ENCODE data around the gene PSMC3. TPM values are rescaled to one million over a fixed set of nuclear protein-coding genes. Genes with fewer than 3 reads are reported as not detected.
A peak's percentile ranks its signal among the peaks of the same experiment; 100 is the strongest.

The PSMC3 gene
- polyA plus RNA-seq, 1 donor from 2014 or later = 101 TPM

- Mint-ChIP-seq H3K27ac (peak overlapping the region; percentile 71 to 96 (median 89)), H3K36me3 (no peaks in the 10 kb centered on the region), H3K27me3 (no peaks in the 10 kb centered on the region), H3K4me1 (peaks cover 16 to 45% (median 37%) of the 10 kb centered on the region in 3 donors), H3K4me3 (peak overlapping the region; percentile 67 to 88 (median 84)), H3K9me3 (no peaks in the 10 kb centered on the region)
Measured at GRCh38 chr11:47395223-47396048, 30.8 kb downstream of the PSMC3 start.

- H3K9me3 Mint-ChIP-seq = no peaks in the 10 kb centered on the region
- peak overlapping the region; percentile 83 to 96 (median 93) for H3K27ac Mint-ChIP-seq
- H3K4me3 Mint-ChIP-seq = peak overlapping the region; percentile 67 to 88 (median 79)
- H3K36me3 Mint-ChIP-seq = no peaks in the 10 kb centered on the region
- no peaks in the 10 kb centered on the region for H3K27me3 Mint-ChIP-seq
- H3K4me1 Mint-ChIP-seq = peaks cover 13 to 45% (median 32%) of the 10 kb centered on the region in 3 donors
Measured at GRCh38 chr11:47394322-47395222, 31.7 kb downstream of the PSMC3 start.

GRCh38 chr11:47394050-47394321 is 32.3 kb downstream of the PSMC3 start:
- H3K4me3 Mint-ChIP-seq = peak overlapping the region in 3 of 4 donors; percentile 57 to 88 (median 80)
- H3K27ac Mint-ChIP-seq = peak overlapping the region; percentile 83 to 96 (median 93)
- H3K27me3 Mint-ChIP-seq = no peaks in the 10 kb centered on the region
- H3K9me3 Mint-ChIP-seq = no peaks in the 10 kb centered on the region
- peaks cover 10 to 44% (median 29%) of the 10 kb centered on the region in 3 donors for H3K4me1 Mint-ChIP-seq
- H3K36me3 Mint-ChIP-seq = no peaks in the 10 kb centered on the region

- peak overlapping the region in 3 of 4 donors; percentile 57 to 88 (median 80) for H3K4me3 Mint-ChIP-seq
- no peaks in the 10 kb centered on the region for H3K27me3 Mint-ChIP-seq
- H3K4me1 Mint-ChIP-seq = peaks cover 10 to 41% (median 29%) of the 10 kb centered on the region in 3 donors
- H3K27ac Mint-ChIP-seq = peak overlapping the region in 2 of 3 donors; percentile 58 to 83
- no peaks in the 10 kb centered on the region for H3K36me3 Mint-ChIP-seq
- no peaks in the 10 kb centered on the region for H3K9me3 Mint-ChIP-seq
Measured at GRCh38 chr11:47393163-47394049, 32.8 kb downstream of the PSMC3 start.

- Mint-ChIP-seq H3K4me1 (peaks cover 10 to 38% (median 26%) of the 10 kb centered on the region in 3 donors), H3K36me3 (no peaks in the 10 kb centered on the region), H3K4me3 (peak overlapping the region in 2 of 4 donors; percentile 33 to 68), H3K27me3 (no peaks in the 10 kb centered on the region), H3K9me3 (no peaks in the 10 kb centered on the region), H3K27ac (peak overlapping the region in 2 of 3 donors; percentile 29 to 83)
Measured at GRCh38 chr11:47392546-47393162, 33.6 kb downstream of the PSMC3 start.

GRCh38 chr11:47391711-47392432 is 34.4 kb downstream of the PSMC3 start:
- peaks cover 10 to 36% (median 23%) of the 10 kb centered on the region in 3 donors for H3K4me1 Mint-ChIP-seq
- no peaks in the 10 kb centered on the region for H3K9me3 Mint-ChIP-seq
- H3K27ac Mint-ChIP-seq = peak overlapping the region; percentile 29 to 97 (median 63)
- no peaks in the 10 kb centered on the region for H3K27me3 Mint-ChIP-seq
- no peaks in the 10 kb centered on the region for H3K36me3 Mint-ChIP-seq
- H3K4me3 Mint-ChIP-seq = peak overlapping the region in 2 of 4 donors; percentile 33 to 65

- H3K4me3 Mint-ChIP-seq = peak overlapping the region in 3 of 4 donors; percentile 2 to 67 (median 41)
Measured at GRCh38 chr11:47391077-47391583, 35.1 kb downstream of the PSMC3 start.

GRCh38 chr11:47390422-47390760 is 35.8 kb downstream of the PSMC3 start:
- Mint-ChIP-seq H3K9me3 (no peaks in the 10 kb centered on the region), H3K4me1 (peaks cover 7 to 29% (median 19%) of the 10 kb centered on the region in 3 donors), H3K4me3 (peak overlapping the region in 1 of 4 donors; percentile 2), H3K27ac (peak overlapping the region in 2 of 3 donors; percentile 67 to 97), H3K36me3 (no peaks in the 10 kb centered on the region), H3K27me3 (no peaks in the 10 kb centered on the region)

More at GRCh38 chr11:47391077-47391583, 35.1 kb downstream of the PSMC3 start:
- H3K4me1 Mint-ChIP-seq = peaks cover 10 to 35% (median 23%) of the 10 kb centered on the region in 3 donors
- H3K27ac Mint-ChIP-seq = peak overlapping the region; percentile 25 to 97 (median 67)
- H3K27me3 Mint-ChIP-seq = no peaks in the 10 kb centered on the region
- H3K9me3 Mint-ChIP-seq = no peaks in the 10 kb centered on the region
- H3K36me3 Mint-ChIP-seq = no peaks in the 10 kb centered on the region

- no peaks in the 10 kb centered on the region for H3K27me3 Mint-ChIP-seq
Measured at GRCh38 chr11:47389577-47390421, 36.4 kb downstream of the PSMC3 start.

GRCh38 chr11:47388697-47389576 is 37.3 kb downstream of the PSMC3 start:
- H3K4me1 Mint-ChIP-seq = peaks cover 2 to 22% (median 13%) of the 10 kb centered on the region in 3 donors
- no peaks in the 10 kb centered on the region for H3K9me3 Mint-ChIP-seq
- no peak overlapping the region for H3K4me3 Mint-ChIP-seq
- H3K27ac Mint-ChIP-seq = no peak overlapping the region
- H3K36me3 Mint-ChIP-seq = no peaks in the 10 kb centered on the region
- H3K27me3 Mint-ChIP-seq = no peaks in the 10 kb centered on the region

More at GRCh38 chr11:47389577-47390421, 36.4 kb downstream of the PSMC3 start:
- Mint-ChIP-seq H3K4me1 (peaks cover 6 to 27% (median 18%) of the 10 kb centered on the region in 3 donors), H3K9me3 (no peaks in the 10 kb centered on the region), H3K36me3 (no peaks in the 10 kb centered on the region), H3K27ac (peak overlapping the region in 2 of 3 donors; percentile 9 to 24), H3K4me3 (peak overlapping the region in 2 of 4 donors; percentile 34 to 47)

GRCh38 chr11:47387944-47388696 is 38.1 kb downstream of the PSMC3 start:
- no peaks in the 10 kb centered on the region for H3K9me3 Mint-ChIP-seq
- H3K4me1 Mint-ChIP-seq = peaks cover 0 to 17% (median 10%) of the 10 kb centered on the region in 3 donors
- no peak overlapping the region for H3K4me3 Mint-ChIP-seq
- H3K27ac Mint-ChIP-seq = no peak overlapping the region
- H3K27me3 Mint-ChIP-seq = no peaks in the 10 kb centered on the region
- no peaks in the 10 kb centered on the region for H3K36me3 Mint-ChIP-seq

Data from IgD-negative memory B cell (primary cell).